Mammary epithelial cell (primary cell): Measurements from ENCODE around the gene PPFIBP2.

Experiments used
- EZH2 ChIP-seq: IDR thresholded peaks from 2 replicates; pipeline ENCODE4 v1.6.1; 2012; ENCODE audit warnings: low read length, inconsistent platforms, borderline replicate concordance
- TF ChIP-seq, protein P1 (sequence below), 2 donors: IDR thresholded peaks in 1 of 2; conservative IDR thresholded peaks in 1 of 2; 2 replicates each; pipeline ENCODE4 v1.5.1; 2011 to 2012; ENCODE audit warnings: inconsistent platforms in 2 of 2, low read length in 2 of 2, mild to moderate bottlenecking in 2 of 2, control low read depth in 1 of 2, low read depth in 1 of 2; ENCODE audit not compliant: insufficient read depth in 1 of 2; ENCODE audit errors: extremely low read depth in 1 of 2

GRCh38 chr11:7572001-7572712, 58.4 kb downstream of the PPFIBP2 start:
- TF ChIP-seq, protein P1, sequence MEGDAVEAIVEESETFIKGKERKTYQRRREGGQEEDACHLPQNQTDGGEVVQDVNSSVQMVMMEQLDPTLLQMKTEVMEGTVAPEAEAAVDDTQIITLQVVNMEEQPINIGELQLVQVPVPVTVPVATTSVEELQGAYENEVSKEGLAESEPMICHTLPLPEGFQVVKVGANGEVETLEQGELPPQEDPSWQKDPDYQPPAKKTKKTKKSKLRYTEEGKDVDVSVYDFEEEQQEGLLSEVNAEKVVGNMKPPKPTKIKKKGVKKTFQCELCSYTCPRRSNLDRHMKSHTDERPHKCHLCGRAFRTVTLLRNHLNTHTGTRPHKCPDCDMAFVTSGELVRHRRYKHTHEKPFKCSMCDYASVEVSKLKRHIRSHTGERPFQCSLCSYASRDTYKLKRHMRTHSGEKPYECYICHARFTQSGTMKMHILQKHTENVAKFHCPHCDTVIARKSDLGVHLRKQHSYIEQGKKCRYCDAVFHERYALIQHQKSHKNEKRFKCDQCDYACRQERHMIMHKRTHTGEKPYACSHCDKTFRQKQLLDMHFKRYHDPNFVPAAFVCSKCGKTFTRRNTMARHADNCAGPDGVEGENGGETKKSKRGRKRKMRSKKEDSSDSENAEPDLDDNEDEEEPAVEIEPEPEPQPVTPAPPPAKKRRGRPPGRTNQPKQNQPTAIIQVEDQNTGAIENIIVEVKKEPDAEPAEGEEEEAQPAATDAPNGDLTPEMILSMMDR (conservative IDR thresholded peaks at IDR 0.05 in 1 of 2, IDR thresholded peaks at IDR 0.05 in 1 of 2; ENCODE audit: extremely low read depth in 1 of 2, insufficient read depth in 1 of 2, low read depth in 1 of 2, low read length in 2 of 2) = no peak
- TF ChIP-seq EZH2 = no peak
